SK-N-MC (cell line): ENCODE data around the gene FLNA.

Experiments used
- EZH2 ChIP-seq: fragments of 200-600 bp; sonication (generic); IDR thresholded peaks from one replicate; pipeline ENCODE4 v1.6.1; 2017; ENCODE audit warnings: antibody characterized with exemption
- FOXP2 ChIP-seq: optimal IDR thresholded peaks from 2 replicates; pipeline ENCODE3; 2011; ENCODE audit warnings: mild to moderate bottlenecking, moderate library complexity; ENCODE audit not compliant: insufficient read depth; ENCODE audit errors: extremely low read length, control extremely low read depth
- POLR2AphosphoS5 ChIP-seq: IDR thresholded peaks from 2 replicates; pipeline ENCODE4 v1.6.1; 2012; ENCODE audit warnings: mild to moderate bottlenecking, low read depth, low read length, borderline replicate concordance

DNA sequence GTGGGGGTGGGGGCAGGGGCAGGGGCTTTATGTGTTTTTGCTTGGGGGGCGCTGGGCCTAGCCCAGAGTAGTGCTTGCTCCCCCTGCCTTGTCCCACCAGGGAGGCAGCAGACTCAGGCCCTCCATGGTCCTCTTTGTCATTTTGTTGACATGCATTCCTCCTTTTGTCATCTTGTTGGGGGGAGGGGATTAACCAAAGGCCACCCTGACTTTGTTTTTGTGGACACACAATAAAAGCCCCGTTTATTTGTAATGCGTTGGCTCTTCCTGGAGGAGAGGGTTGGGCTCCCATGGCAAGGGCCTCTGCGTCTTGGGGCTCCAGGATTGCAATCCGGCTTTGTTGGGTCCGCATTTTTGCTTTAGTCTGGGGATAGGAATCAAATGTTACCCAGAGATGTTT, 6.8 kb upstream of the FLNA start:
- TF ChIP-seq FOXP2 (no peak), POLR2AphosphoS5 (no peak), EZH2 (no peak)
